Stimulated activated naive CD8-positive, alpha-beta T cell treated with anti-CD3 and anti-CD28 coated beads, Interleukin-15, Interleukin-2, amounts not matched to agents 100 U/mL and 50 U/mL, for 24 hours (primary cell): ENCODE measurements around the gene FAH.
A peak's percentile ranks its signal among the peaks of the same experiment; 100 is the strongest.

Experiments used
- ATAC-seq: fragments of 150-1000 bp; cut with Tn5 transposase; one replicate; pipeline ENCODE4 v1.10.0; 2021
- DNase-seq: peaks from one replicate; pipeline ENCODE4 v3.0.0; 2021

The FAH gene

DNA sequence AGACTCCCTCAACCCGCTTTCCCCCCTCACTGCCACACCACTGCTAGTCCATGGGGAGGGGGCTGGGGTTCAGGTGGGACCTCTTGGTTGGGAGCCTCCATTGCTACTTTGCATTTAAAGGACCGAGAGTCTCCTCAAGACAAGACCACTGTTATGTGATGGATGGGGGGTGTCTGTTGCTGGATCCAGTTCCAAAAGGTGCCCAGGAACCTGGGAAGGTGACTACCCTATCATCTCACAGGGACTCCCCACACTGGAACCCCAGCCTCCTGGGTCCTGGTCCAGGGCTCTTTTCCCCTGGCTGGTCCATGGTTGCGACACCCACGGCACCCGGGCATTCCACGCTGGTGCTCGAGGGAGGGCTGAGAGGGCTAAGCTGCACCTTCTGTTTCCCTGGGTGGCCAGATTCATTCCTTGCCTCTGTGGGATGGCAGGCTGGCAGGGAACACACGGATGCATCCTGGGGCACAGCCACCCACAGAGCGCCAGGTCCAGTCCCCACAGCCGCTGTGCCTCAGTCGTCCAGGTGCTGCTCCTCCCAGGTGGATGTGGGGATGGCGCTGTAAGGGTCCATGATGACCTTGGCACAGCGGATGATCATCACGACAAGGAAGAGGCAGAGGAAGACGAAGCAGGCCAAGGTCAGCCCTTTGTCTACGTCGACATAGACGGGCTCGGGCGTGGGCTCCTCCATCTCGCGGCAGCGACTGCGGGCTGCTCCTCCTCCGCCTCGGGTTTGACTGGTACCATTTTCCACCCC lies 48.6 kb downstream of the FAH start:
- DNase-seq (no peak), ATAC-seq (no peak)

DNA sequence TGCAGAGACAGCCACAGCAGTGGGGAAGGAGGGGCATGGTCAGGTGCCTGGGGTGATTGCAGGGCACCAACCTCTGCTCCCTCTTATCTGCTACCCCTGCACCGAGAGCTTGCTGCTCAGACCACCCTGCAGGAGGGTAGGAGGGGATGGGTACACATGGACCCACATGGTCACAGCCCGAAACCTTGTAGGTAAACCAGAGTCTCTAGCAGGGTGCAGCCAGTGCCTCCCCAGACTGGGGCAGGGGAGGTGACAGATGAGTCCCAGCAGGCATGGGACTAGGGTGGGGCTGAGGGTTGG lies 49.2 kb downstream of the FAH start:
- DNase-seq, result no peak
- ATAC-seq, result no peak

DNA sequence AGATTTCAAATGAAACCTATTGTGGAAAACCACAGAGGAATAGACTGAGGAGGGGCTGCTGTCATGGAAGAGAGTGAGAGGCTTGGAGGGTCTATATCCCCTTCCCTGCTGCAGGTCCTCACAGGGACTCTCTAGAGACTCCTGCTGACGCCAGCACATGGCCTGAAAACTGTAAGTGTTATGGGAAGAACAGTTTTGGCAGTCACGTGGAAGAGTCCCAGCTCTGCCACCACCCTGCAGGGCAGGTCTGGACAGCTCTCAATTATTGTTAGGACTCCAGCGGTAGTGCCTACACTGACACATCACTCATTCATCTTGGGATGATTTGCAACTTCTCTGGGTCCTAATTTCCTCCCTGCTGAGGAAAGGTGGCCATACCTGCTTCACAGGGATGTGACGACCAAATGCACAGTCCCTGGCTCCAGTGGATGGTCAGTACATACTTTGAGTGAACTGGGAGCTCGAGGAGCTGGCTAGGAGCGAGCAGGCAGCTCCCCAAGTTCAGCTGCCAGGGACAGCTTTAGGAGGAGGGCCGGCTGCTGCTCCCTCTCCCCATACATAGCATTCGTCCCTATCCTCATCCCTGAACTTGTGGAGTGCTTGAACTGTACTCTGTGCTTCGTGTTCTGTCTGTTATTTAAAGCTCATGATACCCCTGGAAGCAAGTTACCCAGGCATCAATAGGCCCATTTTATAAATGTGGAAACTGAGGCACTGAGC lies 50.0 kb downstream of the FAH start:
- no peak for ATAC-seq
- no peak for DNase-seq

DNA sequence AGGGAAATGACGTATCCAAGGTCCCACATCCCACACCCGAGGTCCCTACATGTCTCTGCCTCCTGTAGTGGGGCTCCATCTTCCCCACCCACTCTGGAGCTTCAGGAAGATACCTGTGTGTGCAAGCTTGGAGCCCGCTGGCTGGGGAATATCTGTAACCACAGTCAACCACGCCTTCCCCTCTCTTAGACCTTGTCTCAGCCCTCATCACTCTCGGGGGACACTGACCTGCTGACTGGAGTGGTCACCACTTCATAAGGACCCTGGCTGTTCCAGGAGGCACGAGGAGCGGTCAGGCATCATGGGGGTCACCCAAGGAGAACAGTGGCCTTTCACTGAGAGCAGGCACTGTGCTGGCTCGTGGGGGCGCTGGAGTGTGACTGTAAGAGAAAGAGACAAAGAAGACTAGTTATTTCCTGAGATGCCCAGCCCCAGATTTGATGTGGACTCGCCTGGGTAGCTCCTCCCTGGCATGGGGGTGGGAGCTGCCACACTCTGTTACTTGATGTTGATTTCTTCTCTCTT lies 50.6 kb downstream of the FAH start:
- ATAC-seq, result no peak
- no peak for DNase-seq

DNA sequence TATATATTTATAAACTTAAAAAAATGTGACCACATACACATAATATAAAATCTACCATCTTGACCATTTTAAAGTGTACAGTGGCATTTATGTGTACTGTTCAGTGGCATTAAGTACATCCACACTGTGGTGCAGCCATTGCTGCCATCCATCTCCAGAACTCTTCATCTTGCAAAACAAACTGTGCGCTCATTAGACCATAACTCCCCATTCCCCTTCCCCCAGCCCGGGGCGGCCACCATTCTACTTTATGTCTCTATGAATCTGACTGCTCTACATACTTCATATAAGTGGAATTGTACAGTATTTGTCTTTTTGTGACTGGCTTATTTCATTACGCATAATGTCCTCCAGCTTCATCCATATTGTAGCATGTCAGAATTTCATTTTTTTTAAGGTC lies 51.4 kb downstream of the FAH start:
- DNase-seq, result no peak
- ATAC-seq, result no peak

DNA sequence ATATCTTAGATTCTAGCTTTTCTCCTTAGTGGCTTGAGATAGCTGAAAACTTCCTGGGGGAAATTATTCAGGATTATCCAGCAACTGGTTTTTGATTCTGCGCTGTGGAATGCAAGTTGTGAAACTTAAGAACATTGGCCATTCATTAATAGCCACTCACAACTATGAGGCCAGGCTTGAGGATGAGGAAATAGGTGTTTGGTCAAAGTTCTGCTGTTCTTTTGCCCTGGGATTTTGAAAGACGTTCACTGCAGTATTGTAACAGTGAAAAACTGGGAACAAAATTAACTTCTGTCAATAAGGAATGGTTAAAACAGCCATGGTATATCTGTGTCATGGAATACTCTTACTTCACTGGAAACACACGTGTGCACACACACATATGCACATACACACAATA lies 55.1 kb downstream of the FAH start:
- no peak for ATAC-seq
- no peak for DNase-seq

DNA sequence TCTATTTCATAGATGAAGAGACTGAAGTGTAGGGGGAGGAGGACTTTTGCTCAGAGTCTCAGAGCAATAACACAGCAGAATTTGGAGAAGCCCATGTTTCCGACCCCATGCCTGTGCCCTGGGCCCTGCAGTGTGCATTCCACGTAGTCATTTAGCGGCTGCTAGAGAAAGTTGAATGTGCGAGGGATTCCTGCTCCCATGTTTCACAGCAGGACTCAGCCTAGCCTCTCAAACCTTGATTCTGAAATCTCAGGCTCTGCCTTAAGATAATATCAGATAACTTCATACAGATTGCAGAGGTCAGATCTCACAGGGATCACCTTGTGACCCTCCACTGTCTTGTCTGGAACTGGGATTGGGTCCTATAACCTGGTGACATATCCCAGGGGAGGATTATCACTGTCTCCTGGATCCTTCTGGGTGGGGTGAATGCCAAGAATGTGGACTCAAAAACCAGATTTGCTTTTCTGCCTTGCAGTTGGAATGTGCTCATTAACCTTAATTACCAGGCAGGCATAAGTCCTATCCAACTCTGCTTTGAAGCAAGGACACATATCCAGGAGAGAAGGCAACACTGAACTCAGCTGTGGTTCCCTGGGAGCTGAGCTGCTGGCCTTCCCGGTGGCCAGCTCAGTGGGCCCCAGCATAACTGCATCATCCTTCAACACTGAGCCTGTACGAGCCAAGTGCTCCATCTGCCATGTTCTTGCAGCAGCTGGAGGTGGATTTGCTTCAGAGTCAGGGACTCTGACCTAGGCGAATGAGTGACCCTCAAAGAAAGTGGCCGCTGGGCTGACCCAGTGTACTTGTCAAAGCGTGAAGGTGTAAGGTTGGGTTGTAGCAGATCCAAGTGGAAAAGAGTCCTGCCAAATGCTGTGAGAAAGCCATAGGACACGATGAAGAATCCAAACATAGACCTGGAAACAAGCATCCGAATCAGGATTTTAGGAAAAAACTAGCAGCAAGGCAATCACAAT lies 56.2 kb downstream of the FAH start:
- ATAC-seq, result no peak
- no peak for DNase-seq

DNA sequence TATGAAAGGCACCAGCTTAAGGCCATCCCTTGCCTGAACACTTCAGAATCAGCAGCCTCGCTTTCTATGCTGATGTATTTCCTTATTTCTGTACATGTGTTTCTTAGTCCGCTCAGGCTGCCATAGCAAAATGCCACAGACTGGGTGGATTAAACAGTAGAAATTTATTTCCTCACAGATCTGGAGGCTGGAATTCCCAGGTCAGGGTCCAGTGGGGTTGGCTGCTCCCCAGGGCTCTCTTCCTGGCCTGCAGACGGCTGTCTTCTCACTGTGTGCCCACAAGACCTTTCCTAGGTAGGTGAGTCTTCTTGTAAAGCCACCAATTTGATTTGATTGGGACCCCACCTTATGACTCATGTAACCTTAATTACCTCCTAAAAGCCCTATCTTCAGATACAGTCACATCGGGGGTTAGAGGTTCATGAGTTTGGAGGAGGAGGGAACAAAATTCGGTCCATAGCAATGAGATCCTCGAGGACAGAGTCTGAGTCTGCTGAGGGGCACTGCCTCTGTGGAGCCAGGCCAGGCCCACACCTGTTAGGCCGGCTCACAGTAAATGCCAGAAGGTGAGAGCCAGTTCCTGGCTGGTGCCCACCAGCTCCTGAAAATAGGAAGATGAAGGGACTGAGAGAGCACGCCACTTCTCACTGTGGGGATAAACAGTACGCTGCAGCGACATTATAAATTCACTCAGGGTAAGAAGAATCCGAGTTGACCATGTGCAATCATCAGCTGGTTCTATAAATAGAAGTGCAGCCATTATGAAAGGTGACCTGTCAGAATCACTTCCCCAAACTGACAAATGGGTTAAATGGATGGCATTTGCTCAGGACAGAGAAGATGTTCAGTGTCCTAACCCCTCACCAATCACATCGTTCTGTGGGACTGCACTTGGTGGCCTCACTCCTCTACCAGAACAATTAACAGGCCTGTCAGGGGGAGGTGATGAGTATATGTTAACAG lies 58.1 kb downstream of the FAH start:
- ATAC-seq, result no peak

DNA sequence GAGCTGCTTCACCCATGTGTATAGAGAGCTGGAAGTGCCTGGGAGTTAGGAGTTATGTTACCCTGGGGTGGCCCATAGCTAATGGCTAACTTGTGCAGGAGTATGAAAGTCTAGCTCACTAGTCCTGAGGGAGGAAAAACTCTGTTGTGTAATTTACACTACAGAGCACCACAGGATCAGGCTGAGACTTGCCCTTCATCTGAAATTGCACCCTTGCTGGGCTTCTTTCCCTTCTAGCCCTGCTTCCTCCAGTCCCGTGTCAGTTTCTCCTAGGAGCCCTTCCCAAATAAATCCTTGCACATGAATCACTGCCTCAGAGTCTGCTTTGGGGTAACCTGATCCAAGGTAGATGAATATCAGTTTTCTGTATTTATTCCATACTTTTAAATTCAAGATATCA lies 59.2 kb downstream of the FAH start:
- DNase-seq (no peak), ATAC-seq (no peak)

More for the DNA sequence above, 58.1 kb downstream of the FAH start:
- DNase-seq, result no peak

DNA sequence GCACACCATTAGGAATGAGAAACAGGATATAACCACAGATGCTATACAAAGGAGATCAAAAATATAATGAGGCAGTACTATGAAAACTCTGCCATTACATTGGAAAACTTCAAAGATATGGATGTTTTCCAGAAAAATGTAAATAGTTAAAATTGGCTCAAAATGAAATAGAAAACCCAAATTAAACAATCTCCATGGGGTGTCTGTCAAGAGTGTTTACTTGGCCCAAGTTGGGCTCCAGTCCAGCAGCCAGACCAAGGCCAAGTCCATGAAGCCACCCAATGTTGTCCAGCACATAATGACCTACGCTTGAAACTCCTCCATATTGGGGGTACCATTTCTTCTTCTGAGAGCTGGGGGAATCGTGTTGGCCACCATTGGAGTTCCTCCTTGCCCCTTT lies 62.1 kb downstream of the FAH start:
- ATAC-seq, result no peak
- no peak for DNase-seq

DNA sequence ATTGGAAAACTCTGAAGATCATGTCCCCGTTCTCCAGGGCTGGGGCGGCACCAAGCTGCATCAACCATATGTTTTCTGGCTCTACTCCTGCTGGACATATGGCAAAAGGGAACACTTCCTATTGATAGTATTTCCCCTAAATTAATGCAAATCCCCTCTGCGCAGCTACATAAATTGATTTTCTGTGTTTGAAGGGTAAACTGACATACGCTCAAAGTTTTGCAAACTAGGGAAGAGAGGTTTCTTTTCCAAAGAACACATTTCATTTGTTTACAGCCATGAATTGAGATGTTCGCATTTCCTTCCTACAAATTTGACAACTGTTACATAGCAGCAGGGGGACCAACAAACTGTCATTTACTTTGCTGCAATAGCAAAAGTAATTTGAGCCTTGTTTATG lies 63.3 kb downstream of the FAH start:
- no peak for DNase-seq
- ATAC-seq, result no peak

DNA sequence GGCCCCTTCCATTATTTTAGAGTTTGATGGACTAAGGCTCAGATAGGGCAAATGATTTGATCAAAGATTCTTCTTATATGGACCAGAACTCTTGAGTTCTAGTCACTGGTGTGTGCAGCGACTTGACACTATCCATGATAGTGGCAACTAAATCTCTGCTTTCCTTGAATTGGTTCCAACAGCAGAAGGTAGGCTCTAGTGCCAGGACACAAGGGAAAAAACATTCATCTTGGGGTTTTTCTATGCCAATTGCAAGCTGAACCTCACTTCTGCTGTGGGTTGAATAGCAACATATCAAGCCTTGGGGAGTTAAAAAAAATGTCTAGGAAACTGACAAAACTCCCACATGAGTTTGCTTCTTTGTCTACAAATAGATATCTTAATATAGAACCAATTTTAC lies 64.1 kb downstream of the FAH start:
- DNase-seq (no peak), ATAC-seq (no peak)

DNA sequence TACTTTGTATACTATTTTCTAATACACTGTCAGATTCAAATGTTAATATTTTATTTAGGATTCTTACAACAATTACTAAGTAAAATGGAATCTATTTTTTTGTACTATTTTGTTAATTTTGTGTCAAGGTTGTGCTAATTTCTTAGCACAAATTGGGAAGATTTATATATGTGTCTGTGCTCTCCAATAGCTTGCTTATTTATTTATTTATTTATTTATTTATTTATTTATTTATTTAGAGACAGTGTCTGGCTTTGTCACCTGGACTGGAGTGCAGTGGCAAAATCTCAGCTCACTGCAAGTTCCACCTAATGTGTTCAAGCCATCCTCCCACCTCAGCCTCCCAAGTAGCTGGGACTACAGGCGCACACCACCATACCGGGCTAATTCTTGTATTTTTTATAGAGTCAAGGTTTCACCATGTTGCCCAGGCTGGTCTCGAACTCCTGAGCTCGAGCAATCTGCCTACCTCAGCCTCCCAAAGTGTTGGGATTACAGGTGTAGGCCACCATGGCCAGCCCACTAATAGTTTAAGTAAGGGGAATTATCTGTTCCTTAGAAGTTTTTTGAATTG lies 64.6 kb downstream of the FAH start:
- DNase-seq (no peak), ATAC-seq (no peak)

DNA sequence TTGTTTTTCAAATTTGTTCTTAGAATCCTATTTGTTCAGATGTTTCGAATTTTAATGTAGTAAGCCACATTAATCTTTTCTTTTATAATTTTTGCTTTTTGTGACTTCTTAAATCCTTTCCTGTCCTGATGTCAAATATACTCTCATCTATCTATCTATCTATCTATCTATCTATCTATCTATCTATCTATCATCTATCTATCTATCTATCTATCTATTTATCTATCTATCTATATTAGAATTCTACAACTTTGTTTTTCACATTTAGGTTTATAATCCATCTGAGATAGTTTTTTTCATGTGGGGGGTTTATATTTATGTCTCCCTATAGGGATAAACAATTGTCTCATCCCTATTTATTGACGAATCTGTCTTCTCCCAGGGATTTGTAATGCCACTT lies 67.2 kb downstream of the FAH start:
- no peak for ATAC-seq
- DNase-seq, result no peak

DNA sequence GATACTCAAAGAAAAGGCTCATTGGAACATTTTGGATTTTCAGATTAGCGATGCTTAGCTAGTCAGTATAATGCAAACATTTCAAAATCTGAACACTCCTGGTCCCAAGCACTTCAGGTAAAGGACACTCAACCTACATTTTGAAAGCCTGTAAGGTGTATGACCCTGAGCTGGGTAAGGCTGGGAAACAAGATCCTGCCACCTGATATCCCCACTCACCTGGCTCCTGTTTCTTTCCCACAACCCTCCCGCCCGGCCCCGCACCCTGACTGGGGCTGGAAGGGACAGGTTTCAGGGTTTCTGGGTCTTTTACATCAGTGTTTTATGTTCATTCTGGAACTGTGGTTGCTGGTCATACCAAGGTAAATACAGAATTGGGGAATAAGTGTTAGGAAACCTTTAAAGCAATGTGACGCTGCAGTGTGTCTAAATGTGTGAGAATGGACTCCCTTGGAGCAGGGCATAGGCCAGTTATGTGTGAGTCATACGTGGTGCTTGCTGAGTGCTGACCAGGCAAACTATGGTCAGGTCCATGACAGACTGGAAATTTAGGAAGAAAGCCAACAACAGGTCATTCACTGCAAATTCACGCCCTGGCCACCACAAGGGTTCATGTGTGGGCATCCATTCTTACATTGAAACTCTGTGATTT lies 76.3 kb downstream of the FAH start:
- DNase-seq, result no peak
- no peak for ATAC-seq

DNA sequence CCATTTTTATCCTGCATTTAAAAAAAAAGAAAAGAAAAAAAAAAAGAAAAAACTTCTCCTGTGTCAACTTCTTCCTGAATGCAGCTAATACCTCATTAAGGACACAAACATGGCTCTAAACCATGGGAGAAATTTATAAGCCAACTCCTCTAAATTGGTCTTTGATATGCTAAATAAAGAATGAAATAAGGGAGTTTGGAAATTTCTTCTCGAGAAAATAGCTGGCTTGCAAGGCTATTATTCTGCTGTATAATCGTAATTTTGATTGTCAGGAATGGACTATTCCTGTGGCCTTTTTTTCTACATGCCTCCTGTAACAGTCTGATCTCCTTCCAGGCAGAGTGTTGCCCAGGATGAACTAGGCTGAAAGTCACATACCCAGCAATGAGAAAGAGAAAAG lies 78.6 kb downstream of the FAH start:
- no peak for DNase-seq
- ATAC-seq, result no peak

DNA sequence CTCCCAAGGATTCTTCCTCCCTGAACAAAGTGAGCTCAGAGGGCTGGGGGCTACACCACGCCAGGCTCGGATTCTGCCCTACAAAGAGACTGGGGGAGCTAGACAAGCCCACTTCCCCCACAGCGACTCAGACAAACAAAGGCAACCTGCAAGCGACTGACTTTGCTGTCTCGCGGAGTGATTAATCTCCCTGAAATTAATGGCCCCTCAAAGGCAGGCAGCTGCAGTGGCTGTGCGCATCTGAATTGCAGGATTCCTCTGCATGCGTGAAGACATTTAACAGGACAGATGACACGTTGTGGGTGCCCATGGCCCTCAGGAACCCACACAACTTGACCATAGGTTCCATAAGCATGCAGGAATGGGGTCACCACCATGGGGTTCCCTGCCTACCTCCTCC lies 80.8 kb downstream of the FAH start:
- ATAC-seq, result no peak
- no peak for DNase-seq

DNA sequence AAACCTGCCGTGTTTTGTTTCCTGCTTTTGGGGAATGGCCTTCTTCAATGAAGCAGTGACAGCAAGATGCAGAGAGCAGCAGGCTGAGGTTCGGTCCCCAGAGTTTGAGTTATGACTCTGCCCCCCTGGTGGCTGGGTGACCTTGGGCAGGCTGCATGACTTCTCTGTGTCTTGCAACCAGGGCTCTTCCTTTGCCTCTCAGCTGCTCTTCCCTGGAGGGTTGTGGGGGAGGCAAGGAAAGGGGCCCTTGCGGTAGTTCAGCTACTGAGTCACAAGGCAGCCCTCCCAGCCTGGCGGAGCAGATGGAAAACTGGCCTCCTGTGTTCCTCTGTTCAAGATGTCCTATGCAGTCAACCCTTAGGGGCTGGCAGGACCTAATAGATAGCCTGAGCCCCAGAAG lies 82.1 kb downstream of the FAH start:
- DNase-seq, result peak; percentile 56
- no peak for ATAC-seq
